Parathyroid adenoma (tissue), 2 donors: ENCODE results near the gene SLC17A2.

Experiments used
- H2AFZ ChIP-seq: fragments of 300-600 bp; sonication (generic); one replicate; pipeline ENCODE4 v1.7.0; 2017; ENCODE audit warnings: antibody characterized with exemption, mild to moderate bottlenecking
- H3K27ac ChIP-seq: fragments of 300-600 bp; sonication (generic); one replicate; pipeline ENCODE4 v1.7.0; 2017
- H3K27me3 ChIP-seq: fragments of 300-600 bp; sonication (generic); one replicate; pipeline ENCODE4 v1.7.0; 2017; ENCODE audit warnings: low read length; ENCODE audit not compliant: control insufficient read depth, insufficient read depth
- H3K36me3 ChIP-seq: fragments of 300-600 bp; sonication (generic); one replicate; pipeline ENCODE4 v1.7.0; 2017; ENCODE audit warnings: low read length; ENCODE audit not compliant: control insufficient read depth, insufficient read depth
- H3K4me1 ChIP-seq: fragments of 300-600 bp; sonication (generic); one replicate; pipeline ENCODE4 v1.7.0; 2017; ENCODE audit warnings: control low read depth
- H3K4me2 ChIP-seq: fragments of 300-600 bp; sonication (generic); one replicate; pipeline ENCODE4 v1.7.0; 2017; ENCODE audit warnings: low read length
- H3K4me3 ChIP-seq: fragments of 300-600 bp; sonication (generic); one replicate; pipeline ENCODE4 v1.7.0; 2017; ENCODE audit warnings: low read depth, low read length
- H3K79me2 ChIP-seq: fragments of 300-600 bp; sonication (generic); one replicate; pipeline ENCODE4 v1.7.0; 2017; ENCODE audit warnings: control low read depth
- H3K9ac ChIP-seq: fragments of 300-600 bp; sonication (generic); one replicate; pipeline ENCODE4 v1.7.0; 2017; ENCODE audit warnings: mild to moderate bottlenecking
- H3K9me3 ChIP-seq: fragments of 300-600 bp; sonication (generic); one replicate; pipeline ENCODE4 v1.7.0; 2017; ENCODE audit warnings: low read length; ENCODE audit not compliant: control insufficient read depth
- TF ChIP-seq, protein P1 (sequence below): fragments of 300-600 bp; sonication (generic); IDR thresholded peaks from one replicate; pipeline ENCODE4 v1.7.0; 2017; ENCODE audit warnings: antibody characterized with exemption, mild to moderate bottlenecking
- donor health status: primary hyperparathyroidism.

The SLC17A2 gene, protein sequence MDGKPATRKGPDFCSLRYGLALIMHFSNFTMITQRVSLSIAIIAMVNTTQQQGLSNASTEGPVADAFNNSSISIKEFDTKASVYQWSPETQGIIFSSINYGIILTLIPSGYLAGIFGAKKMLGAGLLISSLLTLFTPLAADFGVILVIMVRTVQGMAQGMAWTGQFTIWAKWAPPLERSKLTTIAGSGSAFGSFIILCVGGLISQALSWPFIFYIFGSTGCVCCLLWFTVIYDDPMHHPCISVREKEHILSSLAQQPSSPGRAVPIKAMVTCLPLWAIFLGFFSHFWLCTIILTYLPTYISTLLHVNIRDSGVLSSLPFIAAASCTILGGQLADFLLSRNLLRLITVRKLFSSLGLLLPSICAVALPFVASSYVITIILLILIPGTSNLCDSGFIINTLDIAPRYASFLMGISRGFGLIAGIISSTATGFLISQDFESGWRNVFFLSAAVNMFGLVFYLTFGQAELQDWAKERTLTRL

DNA sequence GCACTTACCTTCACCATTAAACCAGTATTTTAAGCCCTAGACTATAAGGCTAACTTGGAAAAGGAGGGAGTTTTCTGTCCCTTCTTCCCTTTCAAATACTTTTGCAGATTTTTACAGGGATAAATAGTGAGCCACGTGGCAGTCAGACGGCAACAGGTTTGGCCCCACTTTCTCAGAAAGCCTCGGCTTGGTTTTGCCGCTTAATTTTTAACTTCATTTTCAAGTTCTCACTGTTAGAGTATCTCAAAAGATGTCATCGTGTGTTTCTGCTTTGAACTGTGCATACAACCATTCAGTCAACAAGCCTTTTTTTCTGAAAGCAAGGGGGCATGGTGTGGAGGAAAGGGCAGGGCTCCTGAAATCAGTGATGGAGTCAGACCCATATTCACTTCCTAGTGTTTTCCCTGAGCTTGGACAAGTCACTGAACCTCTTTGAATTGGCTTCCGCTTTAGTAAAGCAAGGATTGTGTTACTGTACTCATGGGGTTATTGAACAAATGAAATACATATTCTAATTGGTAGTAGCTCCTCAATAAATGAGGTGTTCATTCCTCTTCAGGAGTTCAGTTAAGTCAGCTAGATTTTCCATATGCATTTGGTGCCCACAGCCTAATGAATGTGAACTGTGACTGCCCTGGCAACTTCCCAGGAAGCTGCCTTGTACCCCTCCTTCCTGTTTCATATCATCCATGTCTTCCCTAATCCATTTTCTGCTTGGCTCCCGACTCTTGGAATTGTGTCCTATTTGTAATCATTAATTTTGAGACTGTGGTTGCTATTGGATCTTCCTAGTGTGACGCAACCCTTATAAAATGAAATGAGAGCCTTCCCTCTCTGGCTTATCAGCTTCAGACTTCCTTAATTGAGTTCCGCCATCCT lies at the start of gene SLC17A2:
Gene SLC17A2 (minus strand): TSS at position 160 of the 879 bp plus-strand sequence. CDS start 4,895 bp downstream, outside the sequence.
- Histone ChIP-seq H3K4me1 (no peaks in the 10 kb centered on the region), H3K4me3 (no peak within 1 kb of the TSS), H3K4me2 (no peak within 1 kb of the TSS), H3K79me2 (no peaks in the 10 kb centered on the region), H3K27me3 (no peaks in the 10 kb centered on the region), H3K9me3 (no peaks in the 10 kb centered on the region), H3K9ac (no peak within 1 kb of the TSS), H3K36me3 (no peaks in the 10 kb centered on the region), H3K27ac (no peak within 1 kb of the TSS), H2AFZ (no peak within 1 kb of the TSS)
- TF ChIP-seq, protein P1, sequence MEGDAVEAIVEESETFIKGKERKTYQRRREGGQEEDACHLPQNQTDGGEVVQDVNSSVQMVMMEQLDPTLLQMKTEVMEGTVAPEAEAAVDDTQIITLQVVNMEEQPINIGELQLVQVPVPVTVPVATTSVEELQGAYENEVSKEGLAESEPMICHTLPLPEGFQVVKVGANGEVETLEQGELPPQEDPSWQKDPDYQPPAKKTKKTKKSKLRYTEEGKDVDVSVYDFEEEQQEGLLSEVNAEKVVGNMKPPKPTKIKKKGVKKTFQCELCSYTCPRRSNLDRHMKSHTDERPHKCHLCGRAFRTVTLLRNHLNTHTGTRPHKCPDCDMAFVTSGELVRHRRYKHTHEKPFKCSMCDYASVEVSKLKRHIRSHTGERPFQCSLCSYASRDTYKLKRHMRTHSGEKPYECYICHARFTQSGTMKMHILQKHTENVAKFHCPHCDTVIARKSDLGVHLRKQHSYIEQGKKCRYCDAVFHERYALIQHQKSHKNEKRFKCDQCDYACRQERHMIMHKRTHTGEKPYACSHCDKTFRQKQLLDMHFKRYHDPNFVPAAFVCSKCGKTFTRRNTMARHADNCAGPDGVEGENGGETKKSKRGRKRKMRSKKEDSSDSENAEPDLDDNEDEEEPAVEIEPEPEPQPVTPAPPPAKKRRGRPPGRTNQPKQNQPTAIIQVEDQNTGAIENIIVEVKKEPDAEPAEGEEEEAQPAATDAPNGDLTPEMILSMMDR = no peak

DNA sequence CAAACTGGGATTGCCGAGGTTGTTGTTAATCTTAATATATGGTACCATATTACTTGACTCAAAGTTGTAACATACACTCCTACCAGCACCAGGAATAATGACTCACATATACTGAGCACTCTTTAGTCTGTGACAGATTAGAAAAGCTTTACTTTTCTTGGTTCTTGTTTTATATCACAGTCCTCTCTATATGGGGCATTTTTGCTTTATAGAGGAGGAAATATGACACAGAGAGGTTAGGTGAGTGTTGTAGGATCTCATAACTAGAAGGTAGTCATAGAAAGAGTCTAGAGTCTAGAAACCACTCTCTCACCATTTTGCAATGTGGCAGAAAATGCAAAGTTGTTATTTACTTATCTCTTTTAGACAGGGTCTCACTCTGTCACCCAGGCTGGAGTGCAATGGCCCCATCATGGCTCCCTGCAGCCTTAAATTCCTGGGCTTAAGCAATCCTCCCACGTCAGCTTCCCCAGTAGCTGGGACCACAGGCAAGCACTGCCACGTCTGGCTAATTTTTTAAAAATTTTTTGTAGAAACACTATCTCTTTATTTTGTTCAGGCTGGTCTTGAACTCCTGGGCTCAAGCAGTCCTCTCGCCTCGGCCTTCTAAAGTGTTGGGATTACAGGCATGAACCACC lies 45.6 kb upstream of the SLC17A2 start:
- H2AFZ ChIP-seq = no peak overlapping the region
- no peak overlapping the region for H3K9ac ChIP-seq
- no peaks in the 10 kb centered on the region for H3K79me2 ChIP-seq
- H3K36me3 ChIP-seq = no peaks in the 10 kb centered on the region
- no peaks in the 10 kb centered on the region for H3K4me1 ChIP-seq
- H3K4me2 ChIP-seq = no peak overlapping the region
- H3K4me3 ChIP-seq = no peak overlapping the region
- TF ChIP-seq, protein P1 = no peak
- H3K9me3 ChIP-seq = no peaks in the 10 kb centered on the region
- H3K27me3 ChIP-seq = no peaks in the 10 kb centered on the region
- no peak overlapping the region for H3K27ac ChIP-seq

DNA sequence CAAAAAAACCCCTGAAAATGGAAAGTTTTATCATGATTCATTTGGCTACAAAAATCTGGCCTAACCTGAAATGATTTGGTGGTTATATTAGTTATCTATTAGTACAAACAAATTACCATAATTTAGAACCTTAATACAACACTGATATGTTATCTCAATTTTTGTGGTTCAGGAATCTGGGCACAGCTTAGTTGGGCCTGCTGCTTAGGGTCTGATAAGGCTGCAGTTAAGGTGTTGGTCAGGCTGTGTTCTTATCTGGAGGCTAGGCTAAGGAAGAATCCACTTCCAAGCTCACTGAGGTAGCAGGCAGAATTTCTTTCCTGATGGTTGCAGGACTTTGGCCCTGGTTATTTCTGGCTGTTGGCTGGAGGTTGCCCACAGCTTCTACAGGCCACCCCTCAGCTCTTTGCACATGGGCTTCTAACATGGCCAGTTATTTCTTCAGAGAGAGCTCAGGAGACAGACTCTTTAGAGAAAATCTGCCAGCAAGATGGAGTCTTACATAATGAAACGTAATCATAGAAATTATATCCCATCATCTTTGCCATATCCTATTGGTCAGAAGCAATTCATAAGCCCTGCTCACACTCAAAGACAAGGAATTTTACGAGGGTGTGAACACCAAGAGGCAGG lies 43.5 kb upstream of the SLC17A2 start:
- H3K9ac ChIP-seq = no peak overlapping the region
- no peaks in the 10 kb centered on the region for H3K9me3 ChIP-seq
- no peaks in the 10 kb centered on the region for H3K36me3 ChIP-seq
- TF ChIP-seq, protein P1 = no peak
- no peak overlapping the region for H3K4me2 ChIP-seq
- no peak overlapping the region for H3K27ac ChIP-seq
- no peaks in the 10 kb centered on the region for H3K27me3 ChIP-seq
- no peak overlapping the region for H3K4me3 ChIP-seq
- no peak overlapping the region for H2AFZ ChIP-seq
- H3K79me2 ChIP-seq = no peaks in the 10 kb centered on the region
- no peaks in the 10 kb centered on the region for H3K4me1 ChIP-seq

DNA sequence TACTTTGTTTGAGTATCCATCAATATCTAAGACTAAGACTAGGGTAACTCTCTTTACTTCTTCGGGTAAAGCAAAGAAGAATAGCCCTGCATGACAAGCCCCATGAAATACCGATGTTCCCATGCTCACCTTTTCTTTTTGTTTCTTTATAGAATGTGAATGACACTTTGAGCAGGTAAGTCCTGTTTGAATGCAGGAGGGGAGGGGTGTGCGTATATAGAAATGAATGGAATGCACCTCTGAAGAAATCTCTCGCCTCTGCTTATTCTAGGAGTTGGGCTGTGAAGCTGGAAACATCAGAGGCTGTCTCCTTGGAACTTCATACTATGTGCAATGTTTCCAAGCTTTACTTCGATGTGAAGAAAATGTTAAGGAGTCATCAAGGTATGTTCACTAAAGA lies 42.4 kb upstream of the SLC17A2 start:
- H3K27me3 ChIP-seq = no peaks in the 10 kb centered on the region
- H3K9ac ChIP-seq = no peak overlapping the region
- H3K36me3 ChIP-seq = no peaks in the 10 kb centered on the region
- no peak overlapping the region for H3K27ac ChIP-seq
- no peak overlapping the region for H2AFZ ChIP-seq
- no peaks in the 10 kb centered on the region for H3K9me3 ChIP-seq
- no peaks in the 10 kb centered on the region for H3K4me1 ChIP-seq
- H3K4me3 ChIP-seq = no peak overlapping the region
- TF ChIP-seq, protein P1 = no peak
- no peak overlapping the region for H3K4me2 ChIP-seq
- H3K79me2 ChIP-seq = no peaks in the 10 kb centered on the region
